Astrocyte (in vitro differentiated cells and primary cell): ENCODE measurements around the gene MDH1. TPM values are rescaled to one million over a fixed set of nuclear protein-coding genes. Genes with fewer than 3 reads are reported as not detected.

Experiments used
- DNase-seq: peaks from one replicate; pipeline ENCODE4 v3.0.0-alpha.2; 2010; ENCODE audit warnings: low read depth
- FAIRE-seq: peaks from 2 replicates; lab custom pipeline; 2011; peaks lifted over from hg19 to GRCh38; lab: Jason Lieb, UNC
- H2AFZ ChIP-seq: 2 replicates; pipeline ENCODE4 v1.6.0; 2012; ENCODE audit warnings: low read depth, low read length, inconsistent platforms
- H3K27ac ChIP-seq: 2 replicates; pipeline ENCODE4 v1.5.1; 2011; ENCODE audit warnings: low read depth, low read length, inconsistent platforms
- H3K27me3 ChIP-seq: 2 replicates; pipeline ENCODE4 v1.6.0; 2011; ENCODE audit warnings: low read length, inconsistent platforms; ENCODE audit not compliant: insufficient read depth
- H3K36me3 ChIP-seq: 2 replicates; pipeline ENCODE4 v1.5.1; 2011; ENCODE audit warnings: low read length, inconsistent platforms; ENCODE audit not compliant: insufficient read depth
- H3K4me1 ChIP-seq: 2 replicates; pipeline ENCODE4 v1.5.1; 2011; ENCODE audit warnings: low read length, inconsistent platforms; ENCODE audit not compliant: insufficient read depth
- H3K4me2 ChIP-seq: 2 replicates; pipeline ENCODE4 v1.6.0; 2012; ENCODE audit warnings: low read length, inconsistent platforms
- H3K4me3 ChIP-seq: 2 replicates; pipeline ENCODE4 v1.5.1; 2011; ENCODE audit warnings: low read depth, mild to moderate bottlenecking, low read length, inconsistent platforms; ENCODE audit not compliant: insufficient read depth
- H3K79me2 ChIP-seq: 2 replicates; pipeline ENCODE4 v1.6.0; 2012; ENCODE audit warnings: mild to moderate bottlenecking, low read length, inconsistent platforms; ENCODE audit not compliant: insufficient read depth
- H3K9ac ChIP-seq: 2 replicates; pipeline ENCODE4 v1.6.0; 2012; ENCODE audit warnings: mild to moderate bottlenecking, low read length, inconsistent platforms
- H3K9me3 ChIP-seq: 2 replicates; pipeline ENCODE4 v1.5.1; 2012; ENCODE audit warnings: low read depth, mild to moderate bottlenecking, low read length, inconsistent platforms; ENCODE audit not compliant: insufficient read depth
- H4K20me1 ChIP-seq: 2 replicates; pipeline ENCODE4 v1.6.0; 2012; ENCODE audit warnings: low read length, inconsistent platforms; ENCODE audit not compliant: insufficient read depth
- H3K27ac Mint-ChIP-seq: one replicate; pipeline ENCODE4 v1.8.0; 2021; ENCODE audit warnings: mild to moderate bottlenecking, mixed read lengths; ENCODE audit not compliant: unreplicated experiment
- H3K27me3 Mint-ChIP-seq: one replicate; pipeline ENCODE4 v1.8.0; 2021; ENCODE audit warnings: low read depth, mixed read lengths; ENCODE audit not compliant: unreplicated experiment
- H3K36me3 Mint-ChIP-seq: one replicate; pipeline ENCODE4 v1.8.0; 2021; ENCODE audit warnings: low read depth, mixed read lengths; ENCODE audit not compliant: unreplicated experiment
- H3K4me1 Mint-ChIP-seq: one replicate; pipeline ENCODE4 v1.8.0; 2021; ENCODE audit warnings: low read depth, mixed read lengths; ENCODE audit not compliant: unreplicated experiment
- H3K4me3 Mint-ChIP-seq: one replicate; pipeline ENCODE4 v1.8.0; 2021; ENCODE audit warnings: mild to moderate bottlenecking, moderate library complexity, mixed read lengths; ENCODE audit not compliant: unreplicated experiment
- H3K9me3 Mint-ChIP-seq: one replicate; pipeline ENCODE4 v1.8.0; 2021; ENCODE audit warnings: mild to moderate bottlenecking, mixed read lengths; ENCODE audit not compliant: unreplicated experiment
- EZH2 ChIP-seq: IDR thresholded peaks from 2 replicates; pipeline ENCODE4 v1.6.1; 2012; ENCODE audit warnings: mild to moderate bottlenecking, low read length, inconsistent platforms; ENCODE audit not compliant: insufficient read depth
- total RNA-seq: library from RNA; stranded (reverse); gene quantifications from 2 replicates; pipeline ENCODE4 v1.2.1, GENCODE V29; 2021
- TF ChIP-seq, protein P1 (sequence below): IDR thresholded peaks from 2 replicates; pipeline ENCODE4 v1.5.1; 2011; ENCODE audit warnings: low read depth, mild to moderate bottlenecking, inconsistent platforms, low read length, moderate library complexity; ENCODE audit not compliant: insufficient read depth

Gene MDH1
- total RNA-seq, 1 donor from 2014 or later = 175 TPM

DNA sequence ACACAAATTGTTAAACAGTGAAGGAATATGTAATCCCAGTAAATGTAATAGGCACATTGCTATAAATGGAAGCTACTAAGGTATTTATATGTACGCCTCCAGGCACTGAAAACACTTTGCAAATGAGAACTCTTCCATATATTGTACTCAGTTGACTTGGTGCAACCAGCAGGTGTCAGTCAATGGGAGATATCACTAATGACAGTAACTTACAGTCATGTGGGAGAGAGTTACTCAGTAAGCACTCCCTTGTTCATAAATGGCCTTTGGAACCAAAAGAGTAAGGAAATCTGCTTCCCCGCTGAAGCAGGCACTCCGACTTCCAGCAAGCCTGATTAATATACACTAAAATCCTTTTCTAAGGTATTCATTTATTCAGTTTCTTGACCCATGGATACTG, 5.9 kb downstream of the MDH1 start:
- Histone ChIP-seq H3K79me2 (peaks cover 66% of the 10 kb centered on the region), H3K9me3 (no peaks in the 10 kb centered on the region), H3K27me3 (no peaks in the 10 kb centered on the region), H3K4me2 (no peak overlapping the region), H3K36me3 (peaks cover 20% of the 10 kb centered on the region), H3K27ac (no peak overlapping the region), H4K20me1 (peaks cover 23% of the 10 kb centered on the region), H2AFZ (no peak overlapping the region), H3K9ac (no peak overlapping the region), H3K4me3 (no peak overlapping the region), H3K4me1 (peaks cover 11% of the 10 kb centered on the region)
- no peaks in the 10 kb centered on the region for H3K9me3 Mint-ChIP-seq
- H3K4me1 Mint-ChIP-seq = peaks cover 15% of the 10 kb centered on the region
- FAIRE-seq (no peak), DNase-seq (no peak)
- no peaks in the 10 kb centered on the region for H3K27me3 Mint-ChIP-seq
- TF ChIP-seq EZH2 = no peak
- TF ChIP-seq, protein P1, sequence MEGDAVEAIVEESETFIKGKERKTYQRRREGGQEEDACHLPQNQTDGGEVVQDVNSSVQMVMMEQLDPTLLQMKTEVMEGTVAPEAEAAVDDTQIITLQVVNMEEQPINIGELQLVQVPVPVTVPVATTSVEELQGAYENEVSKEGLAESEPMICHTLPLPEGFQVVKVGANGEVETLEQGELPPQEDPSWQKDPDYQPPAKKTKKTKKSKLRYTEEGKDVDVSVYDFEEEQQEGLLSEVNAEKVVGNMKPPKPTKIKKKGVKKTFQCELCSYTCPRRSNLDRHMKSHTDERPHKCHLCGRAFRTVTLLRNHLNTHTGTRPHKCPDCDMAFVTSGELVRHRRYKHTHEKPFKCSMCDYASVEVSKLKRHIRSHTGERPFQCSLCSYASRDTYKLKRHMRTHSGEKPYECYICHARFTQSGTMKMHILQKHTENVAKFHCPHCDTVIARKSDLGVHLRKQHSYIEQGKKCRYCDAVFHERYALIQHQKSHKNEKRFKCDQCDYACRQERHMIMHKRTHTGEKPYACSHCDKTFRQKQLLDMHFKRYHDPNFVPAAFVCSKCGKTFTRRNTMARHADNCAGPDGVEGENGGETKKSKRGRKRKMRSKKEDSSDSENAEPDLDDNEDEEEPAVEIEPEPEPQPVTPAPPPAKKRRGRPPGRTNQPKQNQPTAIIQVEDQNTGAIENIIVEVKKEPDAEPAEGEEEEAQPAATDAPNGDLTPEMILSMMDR = no peak
- no peak overlapping the region for H3K4me3 Mint-ChIP-seq
- peaks cover 6% of the 10 kb centered on the region for H3K36me3 Mint-ChIP-seq
- H3K27ac Mint-ChIP-seq = no peak overlapping the region

DNA sequence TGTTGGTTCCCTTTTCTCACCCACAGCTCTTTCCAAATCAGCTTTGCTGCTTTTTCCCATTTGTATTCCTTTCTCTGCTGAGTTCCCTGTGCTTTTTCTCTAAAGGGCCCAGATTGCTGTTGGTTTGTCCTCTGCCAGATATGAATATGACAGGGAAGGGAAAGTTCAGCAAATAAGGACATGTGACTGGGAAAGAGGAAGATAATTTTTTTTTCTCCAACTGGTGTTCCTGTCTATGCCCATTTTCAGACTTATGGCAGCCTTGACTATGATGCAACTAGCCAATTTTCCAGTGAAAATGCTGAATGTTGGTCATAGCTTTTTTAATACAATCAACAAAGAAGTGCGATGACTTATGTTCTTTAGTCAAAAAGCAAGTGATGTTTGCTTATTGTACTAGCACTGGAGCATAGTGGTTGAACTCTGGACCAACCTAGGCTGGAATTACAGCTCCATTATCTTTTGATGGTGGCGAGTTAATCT, 7.7 kb downstream of the MDH1 start:
- peaks cover 32% of the 10 kb centered on the region for H3K36me3 ChIP-seq
- peaks cover 3% of the 10 kb centered on the region for H3K4me1 Mint-ChIP-seq
- no peaks in the 10 kb centered on the region for H3K9me3 Mint-ChIP-seq

DNA sequence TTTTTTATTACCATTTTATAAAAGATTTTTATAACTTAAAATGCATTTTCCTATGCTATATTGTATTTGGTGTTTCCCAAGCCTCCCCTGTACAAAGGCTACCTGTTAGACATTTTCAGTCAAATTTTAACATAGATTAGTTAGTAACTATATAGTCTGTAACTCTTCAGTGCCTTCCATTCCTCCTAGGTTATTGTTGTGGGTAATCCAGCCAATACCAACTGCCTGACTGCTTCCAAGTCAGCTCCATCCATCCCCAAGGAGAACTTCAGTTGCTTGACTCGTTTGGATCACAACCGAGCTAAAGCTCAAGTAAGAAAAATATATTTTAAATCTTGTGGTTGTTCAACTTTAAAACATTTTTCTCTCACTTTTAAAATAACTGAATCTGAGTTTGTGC, 10.2 kb downstream of the MDH1 start:
- Histone ChIP-seq H2AFZ (no peak overlapping the region), H3K4me3 (no peak overlapping the region), H3K9me3 (no peaks in the 10 kb centered on the region), H3K9ac (no peak overlapping the region), H3K4me1 (peaks cover 6% of the 10 kb centered on the region), H3K79me2 (peaks cover 25% of the 10 kb centered on the region), H3K27me3 (no peaks in the 10 kb centered on the region), H3K4me2 (no peak overlapping the region), H4K20me1 (peaks cover 14% of the 10 kb centered on the region), H3K27ac (no peak overlapping the region), H3K36me3 (peaks cover 46% of the 10 kb centered on the region)
- no peak overlapping the region for H3K4me3 Mint-ChIP-seq
- DNase-seq (no peak), FAIRE-seq (no peak)
- H3K27ac Mint-ChIP-seq = no peak overlapping the region
- TF ChIP-seq EZH2 = no peak
- TF ChIP-seq, protein P1 = no peak
- H3K36me3 Mint-ChIP-seq = peaks cover 15% of the 10 kb centered on the region
- no peaks in the 10 kb centered on the region for H3K27me3 Mint-ChIP-seq
- H3K9me3 Mint-ChIP-seq = no peaks in the 10 kb centered on the region
- H3K4me1 Mint-ChIP-seq = no peaks in the 10 kb centered on the region

More for the DNA sequence above, 7.7 kb downstream of the MDH1 start:
- Histone ChIP-seq H3K9ac (no peak overlapping the region), H3K4me3 (no peak overlapping the region), H3K9me3 (no peaks in the 10 kb centered on the region), H3K79me2 (peaks cover 49% of the 10 kb centered on the region), H3K27me3 (no peaks in the 10 kb centered on the region), H2AFZ (no peak overlapping the region), H4K20me1 (peaks cover 23% of the 10 kb centered on the region), H3K4me2 (no peak overlapping the region), H3K27ac (no peak overlapping the region), H3K4me1 (peaks cover 6% of the 10 kb centered on the region)
- Mint-ChIP-seq H3K4me3 (no peak overlapping the region), H3K27ac (no peak overlapping the region), H3K27me3 (no peaks in the 10 kb centered on the region), H3K36me3 (peaks cover 13% of the 10 kb centered on the region)
- FAIRE-seq = no peak
- no peak for DNase-seq
- TF ChIP-seq EZH2 = no peak
- TF ChIP-seq, protein P1 = no peak
